GM23338 (cell line): Measurements from ENCODE around the gene ZBTB8B.

Experiments
- CREB1 ChIP-seq: fragments of 250-450 bp; sonication (Bioruptor Pico); IDR thresholded peaks from 2 replicates; pipeline ENCODE4 v1.5.0; 2020; ENCODE audit warnings: low read depth, mild to moderate bottlenecking, moderate library complexity
- CTCF ChIP-seq, 2 experiments: fragments of 200-600 bp in 1 of 2; sonication (generic) in 1 of 2; conservative IDR thresholded peaks; 2 replicates each; pipeline versions ENCODE4 v1.5.1 to v1.6.1; 2016 to 2017; ENCODE audit warnings: antibody characterized with exemption in 2 of 2, low read depth in 2 of 2, mild to moderate bottlenecking in 2 of 2, moderate library complexity in 1 of 2
- EZH2 ChIP-seq: fragments of 200-600 bp; sonication (generic); IDR thresholded peaks from one replicate; pipeline ENCODE4 v1.8.0; 2017; ENCODE audit warnings: antibody characterized with exemption, mild to moderate bottlenecking, low read depth; ENCODE audit not compliant: unreplicated experiment
- EZH2phosphoT487 ChIP-seq: fragments of 200-600 bp; sonication (generic); IDR thresholded peaks from one replicate; pipeline ENCODE4 v1.8.1; 2018; ENCODE audit warnings: antibody characterized with exemption; ENCODE audit not compliant: unreplicated experiment
- JUNB ChIP-seq: IDR thresholded peaks from one replicate; pipeline ENCODE4 v1.6.1; 2016; ENCODE audit warnings: antibody characterized with exemption; ENCODE audit not compliant: unreplicated experiment
- NANOG ChIP-seq: IDR thresholded peaks from 2 replicates; pipeline ENCODE4 v1.6.1; 2016; ENCODE audit warnings: antibody characterized with exemption, borderline replicate concordance
- POLR2AphosphoS5 ChIP-seq: IDR thresholded peaks from 2 replicates; pipeline ENCODE4 v1.6.1; 2016; ENCODE audit warnings: antibody characterized with exemption, low read depth
- REST ChIP-seq: IDR thresholded peaks from one replicate; pipeline ENCODE4 v1.6.1; 2018; ENCODE audit warnings: antibody characterized with exemption; ENCODE audit not compliant: unreplicated experiment
- STAT1 ChIP-seq: IDR thresholded peaks from one replicate; pipeline ENCODE4 v1.6.1; 2016; ENCODE audit warnings: antibody characterized with exemption; ENCODE audit not compliant: unreplicated experiment
- ZNF114 ChIP-seq: fragments of 250-450 bp; sonication (Bioruptor Pico); IDR thresholded peaks from 2 replicates; pipeline ENCODE4 v1.5.0; 2020; ENCODE audit warnings: mild to moderate bottlenecking, moderate library complexity
- ZNF462 ChIP-seq: fragments of 250-450 bp; sonication (Bioruptor Pico); IDR thresholded peaks from 2 replicates; pipeline ENCODE4 v1.5.0; 2020; ENCODE audit warnings: mild to moderate bottlenecking, moderate library complexity

GRCh38 chr1:32498751-32499150 is 33.9 kb downstream of the ZBTB8B start:
- TF ChIP-seq CTCF (conservative IDR thresholded peaks at IDR 0.05; ENCODE audit: low read depth in 2 of 2), result no peak
- TF ChIP-seq STAT1, result no peak
- no peak for TF ChIP-seq CREB1 (CRISPR knock-in tag)
- no peak for TF ChIP-seq POLR2AphosphoS5
- no peak for TF ChIP-seq EZH2
- TF ChIP-seq EZH2phosphoT487, result no peak
- TF ChIP-seq ZNF114 (CRISPR knock-in tag), result no peak
- no peak for TF ChIP-seq REST
- TF ChIP-seq ZNF462, result no peak
- TF ChIP-seq JUNB, result no peak
- TF ChIP-seq NANOG, result no peak
